T follicular helper cell (primary cell): ENCODE results near the gene FITM2.
"Not testable (repeated sequence)": the region's sequence is repeated elsewhere in the genome, so short reads cannot be mapped to it uniquely, and the experiment has no call there.

Experiments
- DNase-seq: peaks from one replicate; pipeline ENCODE4 v3.0.0-alpha.2; 2020; ENCODE audit warnings: low read depth

FITM2 gene

GRCh38 chr20:44334306-44334705 lies 23.3 kb upstream of the FITM2 start:
- no peak for DNase-seq

GRCh38 chr20:44331201-44331600 lies 20.2 kb upstream of the FITM2 start:
- DNase-seq: no peak

- no peak for DNase-seq
Measured at GRCh38 chr20:44328428-44328827, 17.4 kb upstream of the FITM2 start.

GRCh38 chr20:44327748-44328147 lies 16.7 kb upstream of the FITM2 start:
- not testable (repeated sequence) for DNase-seq

- no peak for DNase-seq
Measured at GRCh38 chr20:44326391-44327159, 15.6 kb upstream of the FITM2 start.

- DNase-seq: no peak
Measured at GRCh38 chr20:44324343-44324742, 13.3 kb upstream of the FITM2 start.

- no peak for DNase-seq
Measured at GRCh38 chr20:44319839-44320422, 8.9 kb upstream of the FITM2 start.

- no peak for DNase-seq
Measured at GRCh38 chr20:44314870-44315269, 3.9 kb upstream of the FITM2 start.

- DNase-seq: no peak
Measured at GRCh38 chr20:44309763-44310663, 989 bp downstream of the FITM2 start.

- DNase-seq: no peak
Measured at GRCh38 chr20:44306927-44307326, 4.1 kb downstream of the FITM2 start.

GRCh38 chr20:44304383-44304782 lies 6.6 kb downstream of the FITM2 start:
- no peak for DNase-seq

- DNase-seq: no peak
Measured at GRCh38 chr20:44302736-44303135, 8.3 kb downstream of the FITM2 start.

GRCh38 chr20:44302026-44302669 lies 8.9 kb downstream of the FITM2 start:
- no peak for DNase-seq

GRCh38 chr20:44301285-44301684 lies 9.7 kb downstream of the FITM2 start:
- no peak for DNase-seq

- DNase-seq: not testable (repeated sequence)
Measured at GRCh38 chr20:44299011-44299535, 11.9 kb downstream of the FITM2 start.

- no peak for DNase-seq
Measured at GRCh38 chr20:44297721-44298120, 13.3 kb downstream of the FITM2 start.

- DNase-seq: no peak
Measured at GRCh38 chr20:44296011-44296410, 15.0 kb downstream of the FITM2 start.

- DNase-seq: no peak
Measured at GRCh38 chr20:44291754-44292153, 19.2 kb downstream of the FITM2 start.

GRCh38 chr20:44288252-44288651 lies 22.8 kb downstream of the FITM2 start:
- DNase-seq: no peak

GRCh38 chr20:44287272-44288097 lies 23.5 kb downstream of the FITM2 start:
- no peak for DNase-seq

GRCh38 chr20:44284032-44284431 lies 27.0 kb downstream of the FITM2 start:
- no peak for DNase-seq
